ENCODE measurements around the gene RALGPS2. TPM values are rescaled to one million over a fixed set of nuclear protein-coding genes. Genes with fewer than 3 reads are reported as not detected.

The RALGPS2 gene
- total and polyA plus RNA-seq, 12 donors, result 1.4 to 12.8 (median 7.4) TPM

DNA sequence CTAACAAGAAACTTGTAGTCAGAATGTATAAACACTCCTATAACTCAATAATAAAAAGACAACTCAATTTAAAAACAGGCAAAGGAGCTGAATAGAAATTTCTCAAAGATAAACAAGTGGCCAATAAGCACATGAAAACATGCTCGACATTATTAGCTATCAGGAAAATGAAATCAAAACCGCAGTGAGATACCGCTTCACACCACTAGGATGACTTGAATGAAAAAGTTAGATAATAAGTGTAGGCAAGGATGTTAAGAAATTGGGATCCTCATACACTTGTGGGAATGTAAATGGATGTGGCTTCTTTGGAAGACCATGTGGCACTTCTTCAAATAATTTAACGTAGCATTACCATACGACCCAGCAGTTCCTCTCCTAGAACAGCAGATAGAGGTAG, 8.9 kb downstream of the RALGPS2 start:
- WGBS, 2 donors, result 88 to 89% methylated on average over 5 of the region's 5 CpGs
- DNase-seq (no peak), ATAC-seq (no peak)
- Histone ChIP-seq H3K27me3 (no peaks in the 10 kb centered on the region), H3K4me3 (no peak overlapping the region), H3K9me3 (peaks cover 0 to 8% (median 0%) of the 10 kb centered on the region in 11 donors), H3K36me3 (no peaks in the 10 kb centered on the region), H3K27ac (no peak overlapping the region), H3K4me1 (no peaks in the 10 kb centered on the region)
- intact Hi-C loops (cut with DNase I), result no loop called here
- TF ChIP-seq, protein P1, sequence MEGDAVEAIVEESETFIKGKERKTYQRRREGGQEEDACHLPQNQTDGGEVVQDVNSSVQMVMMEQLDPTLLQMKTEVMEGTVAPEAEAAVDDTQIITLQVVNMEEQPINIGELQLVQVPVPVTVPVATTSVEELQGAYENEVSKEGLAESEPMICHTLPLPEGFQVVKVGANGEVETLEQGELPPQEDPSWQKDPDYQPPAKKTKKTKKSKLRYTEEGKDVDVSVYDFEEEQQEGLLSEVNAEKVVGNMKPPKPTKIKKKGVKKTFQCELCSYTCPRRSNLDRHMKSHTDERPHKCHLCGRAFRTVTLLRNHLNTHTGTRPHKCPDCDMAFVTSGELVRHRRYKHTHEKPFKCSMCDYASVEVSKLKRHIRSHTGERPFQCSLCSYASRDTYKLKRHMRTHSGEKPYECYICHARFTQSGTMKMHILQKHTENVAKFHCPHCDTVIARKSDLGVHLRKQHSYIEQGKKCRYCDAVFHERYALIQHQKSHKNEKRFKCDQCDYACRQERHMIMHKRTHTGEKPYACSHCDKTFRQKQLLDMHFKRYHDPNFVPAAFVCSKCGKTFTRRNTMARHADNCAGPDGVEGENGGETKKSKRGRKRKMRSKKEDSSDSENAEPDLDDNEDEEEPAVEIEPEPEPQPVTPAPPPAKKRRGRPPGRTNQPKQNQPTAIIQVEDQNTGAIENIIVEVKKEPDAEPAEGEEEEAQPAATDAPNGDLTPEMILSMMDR (IDR thresholded peaks at IDR 0.05), result peak in 3 of 9 donors; percentile 14 to 30 (median 20)

DNA sequence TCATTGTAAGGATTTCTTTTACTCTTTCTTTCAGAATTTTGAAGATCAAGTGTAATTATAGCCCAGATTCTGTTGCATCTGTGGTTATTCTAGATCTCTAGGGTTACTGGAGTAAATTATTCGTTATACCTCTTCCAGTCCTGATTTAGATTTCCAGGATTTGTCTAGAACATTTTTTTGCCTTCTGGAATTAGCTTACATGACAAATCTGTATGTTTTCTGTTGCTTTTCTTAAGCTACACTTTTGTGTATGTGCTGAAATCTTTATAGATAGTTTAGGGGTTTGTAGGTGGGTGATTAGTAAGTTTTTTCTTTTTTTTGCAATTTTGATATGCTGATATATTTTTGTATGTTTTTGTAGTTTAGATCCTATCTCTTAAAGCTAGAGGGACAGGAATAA, 13.7 kb downstream of the RALGPS2 start:
- DNase-seq, result no peak
- Histone ChIP-seq H3K4me1 (peaks cover 0 to 8% (median 0%) of the 10 kb centered on the region in 9 donors), H3K9me3 (peaks cover 0 to 10% (median 6%) of the 10 kb centered on the region in 11 donors), H3K4me3 (no peak overlapping the region), H3K27me3 (no peaks in the 10 kb centered on the region), H3K27ac (no peak overlapping the region), H3K36me3 (no peaks in the 10 kb centered on the region)
- TF ChIP-seq, protein P1 (IDR thresholded peaks at IDR 0.05), result no peak
- intact Hi-C loops (cut with DNase I), result no loop called here
- no peak for ATAC-seq
- WGBS, 2 donors, result 65 to 74% methylated on average over 1 of the region's 1 CpG

DNA sequence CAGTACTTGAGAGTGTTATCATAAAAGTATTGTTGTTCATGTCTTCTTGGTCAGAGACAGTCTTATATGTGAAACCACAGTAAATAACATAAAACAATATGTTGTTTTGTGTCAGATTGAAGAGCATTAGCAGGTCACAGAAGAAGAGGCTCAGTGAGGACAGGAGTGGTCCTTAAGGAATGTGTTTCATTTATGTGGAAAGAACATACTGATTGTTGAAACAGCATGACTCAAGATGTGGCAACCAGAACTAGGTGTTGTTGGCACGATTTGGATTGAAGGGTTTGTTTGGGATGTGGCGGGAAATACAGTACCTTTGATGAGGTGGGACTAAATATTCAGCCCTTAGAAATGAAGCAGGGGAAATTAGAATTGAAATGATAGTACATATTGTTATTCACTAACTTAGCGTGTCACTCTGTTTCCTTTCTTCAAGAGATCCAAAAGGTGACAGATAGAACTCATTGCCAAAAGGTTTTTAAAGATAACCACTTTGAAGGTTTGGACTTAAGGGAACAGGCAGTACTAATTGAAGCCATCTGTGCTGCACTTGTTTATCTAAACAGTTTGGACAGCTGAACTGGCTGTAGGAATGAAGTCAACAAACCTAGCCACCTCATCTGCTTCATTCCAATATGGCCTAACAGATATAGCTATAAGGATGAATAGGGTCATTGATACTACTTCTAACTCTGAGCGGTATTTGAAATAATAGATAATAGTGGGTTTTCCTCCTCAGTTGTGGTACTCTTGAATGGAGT, 14.4 kb downstream of the RALGPS2 start:
- Histone ChIP-seq H3K27me3 (no peaks in the 10 kb centered on the region), H3K27ac (no peak overlapping the region), H3K9me3 (peaks cover 0 to 15% (median 7%) of the 10 kb centered on the region in 11 donors), H3K36me3 (no peaks in the 10 kb centered on the region), H3K4me1 (peaks cover 0 to 8% (median 0%) of the 10 kb centered on the region in 9 donors), H3K4me3 (no peak overlapping the region)
- 68 to 71% methylated on average over 4 of the region's 4 CpGs for WGBS, 2 donors
- intact Hi-C loops (cut with DNase I), result loop anchor here in 1 of 10 donors (10.0 kb wide), 1 partner anchor 435 kb away; no protein-coding TSS in a partner anchor
- no peak for DNase-seq
- TF ChIP-seq, protein P1 (IDR thresholded peaks at IDR 0.05), result no peak
- peak in 1 of 8 donors; percentile 57 for ATAC-seq

DNA sequence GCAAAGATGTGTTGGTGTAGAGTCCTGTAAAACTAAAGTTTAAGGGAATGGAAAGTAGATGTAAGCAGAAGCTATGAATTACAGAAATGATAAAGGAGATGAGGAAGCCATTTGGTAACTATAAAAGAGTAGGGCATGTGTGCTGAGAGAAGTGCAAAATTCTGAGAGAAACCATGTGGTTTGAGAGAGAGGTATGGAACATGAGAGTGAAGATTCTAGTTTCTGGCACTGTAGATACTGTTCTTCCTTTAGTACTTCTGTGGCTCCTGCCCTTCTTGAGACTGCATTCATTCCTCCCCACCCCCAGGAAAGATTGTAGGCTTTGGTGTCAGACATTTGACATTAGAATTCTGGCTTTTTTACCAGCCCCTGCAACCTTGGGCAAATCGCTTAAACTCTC, 15.4 kb downstream of the RALGPS2 start:
- no peak for DNase-seq
- intact Hi-C loops (cut with DNase I), result loop anchor here in 1 of 10 donors (10.0 kb wide), 1 partner anchor 436 kb away; no protein-coding TSS in a partner anchor
- ATAC-seq, result no peak
- WGBS, 2 donors, result 96 to 100% methylated on average over 1 of the region's 1 CpG
- Histone ChIP-seq H3K4me1 (peaks cover 0 to 8% (median 0%) of the 10 kb centered on the region in 9 donors), H3K27ac (no peak overlapping the region), H3K4me3 (no peak overlapping the region), H3K27me3 (no peaks in the 10 kb centered on the region), H3K36me3 (no peaks in the 10 kb centered on the region), H3K9me3 (peaks cover 0 to 15% (median 7%) of the 10 kb centered on the region in 11 donors)
- TF ChIP-seq, protein P1 (IDR thresholded peaks at IDR 0.05), result no peak

All from heart right ventricle (tissue), 16 donors.